Keratinocyte (primary cell): Measurements from ENCODE around the gene ZNF148. TPM values are rescaled to one million over a fixed set of nuclear protein-coding genes. Genes with fewer than 3 reads are reported as not detected.

Experiments used
- DNase-seq: peaks from one replicate; pipeline ENCODE4 v3.0.0-alpha.2; 2011; ENCODE audit warnings: low read depth, missing footprints, low spot score
- FAIRE-seq: peaks from 2 replicates; lab custom pipeline; 2011; peaks lifted over from hg19 to GRCh38; lab: Jason Lieb, UNC
- H2AFZ ChIP-seq: 2 replicates; pipeline ENCODE4 v1.6.0; 2012; ENCODE audit warnings: low read length, control low read depth, inconsistent platforms; ENCODE audit not compliant: control insufficient read depth
- H3K27ac ChIP-seq: 2 replicates; pipeline ENCODE4 v1.5.1; 2011; ENCODE audit warnings: low read length; ENCODE audit not compliant: control insufficient read depth, insufficient read depth
- H3K27me3 ChIP-seq: 3 replicates; pipeline ENCODE4 v1.6.0; 2011; ENCODE audit warnings: low read length; ENCODE audit not compliant: control insufficient read depth, insufficient read depth; ENCODE audit errors: extremely low read depth
- H3K36me3 ChIP-seq, 2 experiments: 2 replicates in 1 of 2; 3 replicates in 1 of 2; pipeline ENCODE4 v1.5.1; 2011; ENCODE audit warnings: low read length in 2 of 2, mild to moderate bottlenecking in 1 of 2; ENCODE audit not compliant: control insufficient read depth in 2 of 2, insufficient read depth in 2 of 2; ENCODE audit errors: extremely low read depth in 1 of 2
- H3K4me1 ChIP-seq: 3 replicates; pipeline ENCODE4 v1.5.1; 2011; ENCODE audit warnings: low read length; ENCODE audit not compliant: control insufficient read depth, insufficient read depth; ENCODE audit errors: extremely low read depth
- H3K4me2 ChIP-seq: 3 replicates; pipeline ENCODE4 v1.6.0; 2011; ENCODE audit warnings: low read depth, low read length; ENCODE audit not compliant: control insufficient read depth, insufficient read depth; ENCODE audit errors: extremely low read depth
- H3K4me3 ChIP-seq, 3 experiments: fragments of 200-600 bp in 1 of 3; sonication (generic) in 1 of 3; 2 replicates in 2 of 3; 3 replicates in 1 of 3; pipeline ENCODE4 v1.5.1; 2011 to 2016; ENCODE audit warnings: low read length in 3 of 3, mild to moderate bottlenecking in 3 of 3, control low read depth in 2 of 3, inconsistent platforms in 1 of 3, low read depth in 1 of 3, mixed read lengths in 1 of 3, mixed run types in 1 of 3, moderate library complexity in 1 of 3; ENCODE audit not compliant: control insufficient read depth in 2 of 3, insufficient read depth in 2 of 3; ENCODE audit errors: extremely low read depth in 1 of 3
- H3K79me2 ChIP-seq: 2 replicates; pipeline ENCODE4 v1.6.0; 2012; ENCODE audit warnings: low read length; ENCODE audit not compliant: control insufficient read depth, insufficient read depth
- H3K9ac ChIP-seq: 3 replicates; pipeline ENCODE4 v1.6.0; 2011; ENCODE audit warnings: low read length; ENCODE audit not compliant: control insufficient read depth, insufficient read depth; ENCODE audit errors: extremely low read depth
- H3K9me1 ChIP-seq: 3 replicates; pipeline ENCODE4 v1.6.0; 2011; ENCODE audit warnings: low read length; ENCODE audit not compliant: control insufficient read depth, insufficient read depth; ENCODE audit errors: extremely low read depth
- H3K9me3 ChIP-seq: 2 replicates; pipeline ENCODE4 v1.5.1; 2012; ENCODE audit warnings: low read depth, low read length; ENCODE audit not compliant: control insufficient read depth
- H4K20me1 ChIP-seq: 3 replicates; pipeline ENCODE4 v1.6.0; 2011; ENCODE audit warnings: low read length; ENCODE audit not compliant: control insufficient read depth, insufficient read depth; ENCODE audit errors: extremely low read depth
- EZH2 ChIP-seq: IDR thresholded peaks from one replicate; pipeline ENCODE4 v1.6.1; 2012; ENCODE audit warnings: inconsistent platforms, mild to moderate bottlenecking, low read length, moderate library complexity
- dilution Hi-C: fragments of 300-500 bp; cut with MboI; formaldehyde crosslinking; loops from one replicate; pipeline ENCODE4 v1.7.0; 2020; ENCODE audit warnings: low sequenced_read_pairs; ENCODE audit not compliant: extremely low pct_ligation_motif_present
- polyA plus RNA-seq, 5 experiments: library from polyadenylated mRNA; depleted of rRNA in 3 of 5; stranded (reverse) in 3 of 5; stranded (forward) in 1 of 5; unstranded in 1 of 5; fragments of >200 nt; gene quantifications; 1 replicate in 1 of 5; 2 replicates in 3 of 5; 3 replicates in 1 of 5; pipeline versions ENCODE4 v1.2.1 to v1.2.3, GENCODE V29; 2011 to 2012; ENCODE audit warnings: missing spikeins in 2 of 5, low read depth in 1 of 5, low replicate concordance in 1 of 5
- TF ChIP-seq, protein P1 (sequence below), 3 experiments: IDR thresholded peaks in 1 of 3; conservative IDR thresholded peaks in 1 of 3; optimal IDR thresholded peaks in 1 of 3; 2 replicates in 2 of 3; 3 replicates in 1 of 3; pipeline versions ENCODE3 to v1.5.1; 2011; ENCODE audit warnings: low read length in 3 of 3, mild to moderate bottlenecking in 3 of 3, moderate library complexity in 2 of 3, control low read depth in 1 of 3, inconsistent platforms in 1 of 3; ENCODE audit not compliant: insufficient read depth in 2 of 3; ENCODE audit errors: extremely low read depth in 1 of 3

ZNF148 gene
- polyA plus RNA-seq, 1 donor (not counting 4 experiments of a cell fraction or from before 2014, with no cell fraction given), result 21.4 TPM

- TF ChIP-seq, protein P1, sequence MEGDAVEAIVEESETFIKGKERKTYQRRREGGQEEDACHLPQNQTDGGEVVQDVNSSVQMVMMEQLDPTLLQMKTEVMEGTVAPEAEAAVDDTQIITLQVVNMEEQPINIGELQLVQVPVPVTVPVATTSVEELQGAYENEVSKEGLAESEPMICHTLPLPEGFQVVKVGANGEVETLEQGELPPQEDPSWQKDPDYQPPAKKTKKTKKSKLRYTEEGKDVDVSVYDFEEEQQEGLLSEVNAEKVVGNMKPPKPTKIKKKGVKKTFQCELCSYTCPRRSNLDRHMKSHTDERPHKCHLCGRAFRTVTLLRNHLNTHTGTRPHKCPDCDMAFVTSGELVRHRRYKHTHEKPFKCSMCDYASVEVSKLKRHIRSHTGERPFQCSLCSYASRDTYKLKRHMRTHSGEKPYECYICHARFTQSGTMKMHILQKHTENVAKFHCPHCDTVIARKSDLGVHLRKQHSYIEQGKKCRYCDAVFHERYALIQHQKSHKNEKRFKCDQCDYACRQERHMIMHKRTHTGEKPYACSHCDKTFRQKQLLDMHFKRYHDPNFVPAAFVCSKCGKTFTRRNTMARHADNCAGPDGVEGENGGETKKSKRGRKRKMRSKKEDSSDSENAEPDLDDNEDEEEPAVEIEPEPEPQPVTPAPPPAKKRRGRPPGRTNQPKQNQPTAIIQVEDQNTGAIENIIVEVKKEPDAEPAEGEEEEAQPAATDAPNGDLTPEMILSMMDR (optimal IDR thresholded peaks at IDR 0.05 in 1 of 3, IDR thresholded peaks at IDR 0.05 in 1 of 3, conservative IDR thresholded peaks at IDR 0.05 in 1 of 3; ENCODE audit: extremely low read depth in 1 of 3, insufficient read depth in 2 of 3, low read length in 3 of 3), result no peak
- TF ChIP-seq EZH2, result no peak
- dilution Hi-C loops, result no loop called here
- H3K9me3 ChIP-seq, result no peaks in the 10 kb centered on the region
- H3K79me2 ChIP-seq, result peaks cover 96% of the 10 kb centered on the region
- H3K4me1 ChIP-seq, result peaks cover 11% of the 10 kb centered on the region
- no peaks in the 10 kb centered on the region for H3K27me3 ChIP-seq
- H3K9ac ChIP-seq, result no peak overlapping the region
- H3K27ac ChIP-seq, result no peak overlapping the region
- H2AFZ ChIP-seq, result no peak overlapping the region
- H3K4me2 ChIP-seq, result no peak overlapping the region
- no peaks in the 10 kb centered on the region for H3K9me1 ChIP-seq
- H4K20me1 ChIP-seq, result peaks cover 8% of the 10 kb centered on the region
- no peaks in the 10 kb centered on the region for H3K36me3 ChIP-seq
- DNase-seq, result no peak
- FAIRE-seq, result no peak
- H3K4me3 ChIP-seq, result no peak overlapping the region
Observed at GRCh38 chr3:125351152-125351551, 24.0 kb downstream of the ZNF148 start.

DNA sequence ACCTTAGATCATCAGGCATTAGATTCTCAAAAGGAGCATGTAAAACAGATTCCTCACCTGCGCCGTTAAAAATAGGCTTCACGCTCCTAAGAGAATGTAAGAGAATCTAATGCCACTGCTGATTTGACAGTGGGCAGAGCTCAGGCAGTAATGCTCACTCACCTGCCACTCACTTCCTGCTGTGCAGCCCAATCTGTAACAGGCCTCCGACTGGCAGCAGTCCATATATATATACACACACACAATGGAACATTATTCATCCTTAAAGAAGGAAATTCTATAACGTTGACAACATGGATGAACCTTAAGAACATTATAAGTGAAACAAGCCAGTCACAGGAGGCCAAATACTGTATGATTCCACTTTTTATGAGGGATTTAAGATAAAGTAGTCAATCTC is 24.5 kb downstream of the ZNF148 start:
- H3K79me2 ChIP-seq, result peaks cover 96% of the 10 kb centered on the region
- H3K9ac ChIP-seq, result no peak overlapping the region
- H3K4me3 ChIP-seq, result no peak overlapping the region
- DNase-seq (no peak), FAIRE-seq (no peak)
- TF ChIP-seq, protein P1 (optimal IDR thresholded peaks at IDR 0.05 in 1 of 3, IDR thresholded peaks at IDR 0.05 in 1 of 3, conservative IDR thresholded peaks at IDR 0.05 in 1 of 3; ENCODE audit: extremely low read depth in 1 of 3, insufficient read depth in 2 of 3, low read length in 3 of 3), result no peak
- TF ChIP-seq EZH2, result no peak
- H4K20me1 ChIP-seq, result peaks cover 8% of the 10 kb centered on the region
- dilution Hi-C loops, result no loop called here
- no peaks in the 10 kb centered on the region for H3K36me3 ChIP-seq
- H3K9me1 ChIP-seq, result no peaks in the 10 kb centered on the region
- no peaks in the 10 kb centered on the region for H3K9me3 ChIP-seq
- H2AFZ ChIP-seq, result no peak overlapping the region
- H3K4me2 ChIP-seq, result no peak overlapping the region
- H3K27ac ChIP-seq, result no peak overlapping the region
- H3K4me1 ChIP-seq, result peaks cover 11% of the 10 kb centered on the region
- no peaks in the 10 kb centered on the region for H3K27me3 ChIP-seq
